OCI-LY1 (cell line): ENCODE measurements around the gene CIDEB.

Source experiments
- EZH2 ChIP-seq: fragments of 200-600 bp; sonication (generic), shearing (Covaris generic); IDR thresholded peaks from 2 replicates; pipeline ENCODE4 v1.8.0; 2017; ENCODE audit warnings: borderline replicate concordance, mixed run types, mild to moderate bottlenecking, antibody characterized with exemption, low read length, moderate library complexity, mixed read lengths
- TF ChIP-seq, protein P1 (sequence below): fragments of 200-600 bp; sonication (generic), shearing (Covaris generic); IDR thresholded peaks from 2 replicates; pipeline ENCODE4 v1.5.1; 2017; ENCODE audit warnings: mild to moderate bottlenecking, antibody characterized with exemption, low read length, moderate library complexity, mixed read lengths

DNA sequence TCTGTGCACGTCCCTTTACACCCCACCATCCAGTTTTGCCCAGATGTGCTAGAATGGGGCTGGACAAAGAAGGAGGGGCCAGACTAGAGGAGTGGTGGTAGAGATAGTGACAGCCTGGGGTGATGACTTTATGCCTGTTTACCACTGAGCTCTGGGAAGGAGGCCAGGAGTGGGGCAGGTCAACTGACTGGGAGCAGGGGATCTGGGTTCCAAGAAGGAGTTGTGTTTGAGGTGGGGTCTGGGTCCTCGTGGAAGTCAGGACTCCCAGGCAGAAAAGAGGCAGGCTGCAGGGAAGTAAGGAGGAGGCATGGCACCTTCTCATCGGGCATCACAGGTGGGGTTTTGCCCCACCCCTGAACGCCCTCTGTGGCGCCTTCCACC is 2.5 kb upstream of the CIDEB start:
- no peak for TF ChIP-seq EZH2
- TF ChIP-seq, protein P1, sequence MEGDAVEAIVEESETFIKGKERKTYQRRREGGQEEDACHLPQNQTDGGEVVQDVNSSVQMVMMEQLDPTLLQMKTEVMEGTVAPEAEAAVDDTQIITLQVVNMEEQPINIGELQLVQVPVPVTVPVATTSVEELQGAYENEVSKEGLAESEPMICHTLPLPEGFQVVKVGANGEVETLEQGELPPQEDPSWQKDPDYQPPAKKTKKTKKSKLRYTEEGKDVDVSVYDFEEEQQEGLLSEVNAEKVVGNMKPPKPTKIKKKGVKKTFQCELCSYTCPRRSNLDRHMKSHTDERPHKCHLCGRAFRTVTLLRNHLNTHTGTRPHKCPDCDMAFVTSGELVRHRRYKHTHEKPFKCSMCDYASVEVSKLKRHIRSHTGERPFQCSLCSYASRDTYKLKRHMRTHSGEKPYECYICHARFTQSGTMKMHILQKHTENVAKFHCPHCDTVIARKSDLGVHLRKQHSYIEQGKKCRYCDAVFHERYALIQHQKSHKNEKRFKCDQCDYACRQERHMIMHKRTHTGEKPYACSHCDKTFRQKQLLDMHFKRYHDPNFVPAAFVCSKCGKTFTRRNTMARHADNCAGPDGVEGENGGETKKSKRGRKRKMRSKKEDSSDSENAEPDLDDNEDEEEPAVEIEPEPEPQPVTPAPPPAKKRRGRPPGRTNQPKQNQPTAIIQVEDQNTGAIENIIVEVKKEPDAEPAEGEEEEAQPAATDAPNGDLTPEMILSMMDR = no peak
